H1 (cell line): ENCODE results near the gene CDCA3. TPM values are rescaled to one million over a fixed set of nuclear protein-coding genes. Genes with fewer than 3 reads are reported as not detected.

Experiments used
- BCL11A ChIP-seq, 2 experiments: IDR thresholded peaks; one replicate each; pipeline ENCODE4 v1.6.1; 2011; ENCODE audit warnings: low read depth in 2 of 2, low read length in 2 of 2, mild to moderate bottlenecking in 2 of 2
- CBX8 ChIP-seq: fragments of 300-800, 300-1000 bp; sonication (generic); IDR thresholded peaks from 2 replicates; pipeline ENCODE4 v1.7.1; 2016; ENCODE audit warnings: low read depth, low read length, borderline replicate concordance
- EZH2 ChIP-seq: fragments of 200-600 bp; sonication (generic); IDR thresholded peaks from 2 replicates; pipeline ENCODE4 v1.7.1; 2012; ENCODE audit warnings: low read depth, mild to moderate bottlenecking, moderate library complexity, low read length, inconsistent platforms; ENCODE audit not compliant: severe bottlenecking
- HDAC6 ChIP-seq: IDR thresholded peaks from one replicate; pipeline ENCODE4 v1.7.1; 2012; ENCODE audit warnings: low read depth, mild to moderate bottlenecking, inconsistent platforms, low read length, moderate library complexity
- POLR2A ChIP-seq, 2 experiments: IDR thresholded peaks; 1 replicate in 1 of 2; 2 replicates in 1 of 2; pipeline ENCODE4 v1.6.1; 2011; ENCODE audit warnings: low read depth in 2 of 2, low read length in 2 of 2, mild to moderate bottlenecking in 2 of 2; ENCODE audit errors: control extremely low read depth in 1 of 2
- POLR2AphosphoS5 ChIP-seq: IDR thresholded peaks from 2 replicates; pipeline ENCODE4 v1.6.1; 2011; ENCODE audit warnings: low read depth, low read length
- SIN3A ChIP-seq, 2 experiments: IDR thresholded peaks in 1 of 2; conservative IDR thresholded peaks in 1 of 2; 2 replicates each; pipeline ENCODE4 v1.6.1; 2011 to 2012; ENCODE audit warnings: low read length in 2 of 2, improper control_type of control experiment in 1 of 2, low read depth in 1 of 2, mild to moderate bottlenecking in 1 of 2
- SP1 ChIP-seq: IDR thresholded peaks from 2 replicates; pipeline ENCODE4 v1.6.1; 2011; ENCODE audit warnings: low read depth, low read length
- TAF1 ChIP-seq: IDR thresholded peaks from 2 replicates; pipeline ENCODE4 v1.6.1; 2011; ENCODE audit warnings: mild to moderate bottlenecking, low read depth, low read length
- polyA plus RNA-seq, 7 experiments: library from polyadenylated mRNA; depleted of rRNA in 3 of 7; stranded (reverse) in 5 of 7; unstranded in 2 of 7; fragments of >200 nt in 5 of 7; fragments of 200-250 nt in 2 of 7; gene quantifications; 1 replicate in 5 of 7; 2 replicates in 1 of 7; 4 replicates in 1 of 7; pipeline versions ENCODE4 v1.2.1 to v1.2.3, GENCODE V29; 2011 to 2013; ENCODE audit warnings: missing spikeins in 2 of 7, mixed read lengths in 2 of 7
- total RNA-seq: library from RNA; stranded (reverse); fragmentation: NEBNext Ultra II Directional; extraction: Animal tissue kit (Norgen Biotek cat#: 25700); gene quantifications from 2 replicates; pipeline ENCODE4 v1.2.1, GENCODE V29; 2021
- TF ChIP-seq, protein P1 (sequence below), 3 experiments: IDR thresholded peaks; 1 replicate in 2 of 3; 2 replicates in 1 of 3; pipeline versions ENCODE4 v1.5.1 to v1.6.1; 2011; ENCODE audit warnings: low read length in 3 of 3, mild to moderate bottlenecking in 3 of 3, inconsistent platforms in 2 of 3, low read depth in 1 of 3, moderate library complexity in 1 of 3; ENCODE audit not compliant: insufficient read depth in 1 of 3; ENCODE audit errors: control extremely low read depth in 1 of 3
- TF ChIP-seq, protein P2 (sequence below): IDR thresholded peaks from 2 replicates; pipeline ENCODE4 v1.6.1; 2011; ENCODE audit warnings: low read depth, mild to moderate bottlenecking, low read length; ENCODE audit not compliant: insufficient read depth

The CDCA3 gene
- total and polyA plus RNA-seq, 2 of the 8 experiments (the other 6 are each of a cell fraction or from before 2014, with no cell fraction given) = 47.7 to 71.2 TPM

DNA sequence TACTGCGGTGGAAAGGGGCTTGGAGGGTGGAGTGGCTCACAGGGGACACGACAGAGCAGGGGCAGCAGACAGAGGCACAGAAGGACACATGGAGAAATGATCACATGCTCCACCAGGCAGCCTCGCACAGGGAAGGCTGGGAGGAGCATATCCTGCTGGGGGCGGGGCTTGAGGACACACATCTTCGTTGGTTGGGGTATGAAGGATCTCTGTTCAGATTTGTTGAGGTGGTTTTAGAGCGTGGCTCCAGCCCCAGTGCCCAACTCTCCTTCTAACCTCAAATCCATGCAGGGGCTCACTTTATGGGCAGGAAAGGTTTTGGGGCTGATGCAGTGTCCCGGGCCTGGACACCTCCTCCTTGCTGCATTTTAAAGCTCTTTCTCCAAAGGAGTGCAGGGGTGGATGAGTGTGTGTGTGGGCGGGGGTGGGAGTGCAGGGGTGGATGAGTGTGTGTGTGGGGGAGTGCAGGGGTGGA is 23.6 kb downstream of the CDCA3 start (continued):
- 0 out of 2 replicates have a peak, but pooled peaks have one; percentile 47 for TF ChIP-seq POLR2AphosphoS5
- TF ChIP-seq HDAC6 = no peak
- TF ChIP-seq TAF1 = peak; percentile 66; the same call in 1 of the 2 replicates
- TF ChIP-seq BCL11A (IDR thresholded peaks at IDR 0.05; ENCODE audit: low read depth in 2 of 2, low read length in 2 of 2) = no peak
- no peak for TF ChIP-seq CBX8
- peak in 1 of 2 experiments; percentile 25; a peak in 2 of 3 replicates for TF ChIP-seq POLR2A (IDR thresholded peaks at IDR 0.05; ENCODE audit: control extremely low read depth in 1 of 2, low read depth in 2 of 2, low read length in 2 of 2)
- TF ChIP-seq, protein P1, sequence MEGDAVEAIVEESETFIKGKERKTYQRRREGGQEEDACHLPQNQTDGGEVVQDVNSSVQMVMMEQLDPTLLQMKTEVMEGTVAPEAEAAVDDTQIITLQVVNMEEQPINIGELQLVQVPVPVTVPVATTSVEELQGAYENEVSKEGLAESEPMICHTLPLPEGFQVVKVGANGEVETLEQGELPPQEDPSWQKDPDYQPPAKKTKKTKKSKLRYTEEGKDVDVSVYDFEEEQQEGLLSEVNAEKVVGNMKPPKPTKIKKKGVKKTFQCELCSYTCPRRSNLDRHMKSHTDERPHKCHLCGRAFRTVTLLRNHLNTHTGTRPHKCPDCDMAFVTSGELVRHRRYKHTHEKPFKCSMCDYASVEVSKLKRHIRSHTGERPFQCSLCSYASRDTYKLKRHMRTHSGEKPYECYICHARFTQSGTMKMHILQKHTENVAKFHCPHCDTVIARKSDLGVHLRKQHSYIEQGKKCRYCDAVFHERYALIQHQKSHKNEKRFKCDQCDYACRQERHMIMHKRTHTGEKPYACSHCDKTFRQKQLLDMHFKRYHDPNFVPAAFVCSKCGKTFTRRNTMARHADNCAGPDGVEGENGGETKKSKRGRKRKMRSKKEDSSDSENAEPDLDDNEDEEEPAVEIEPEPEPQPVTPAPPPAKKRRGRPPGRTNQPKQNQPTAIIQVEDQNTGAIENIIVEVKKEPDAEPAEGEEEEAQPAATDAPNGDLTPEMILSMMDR (IDR thresholded peaks at IDR 0.05; ENCODE audit: control extremely low read depth in 1 of 3, insufficient read depth in 1 of 3, low read depth in 1 of 3, low read length in 3 of 3) = no peak
- no peak for TF ChIP-seq EZH2
- TF ChIP-seq, protein P2, sequence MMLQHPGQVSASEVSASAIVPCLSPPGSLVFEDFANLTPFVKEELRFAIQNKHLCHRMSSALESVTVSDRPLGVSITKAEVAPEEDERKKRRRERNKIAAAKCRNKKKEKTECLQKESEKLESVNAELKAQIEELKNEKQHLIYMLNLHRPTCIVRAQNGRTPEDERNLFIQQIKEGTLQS = no peak
- no peak for TF ChIP-seq SP1
- TF ChIP-seq SIN3A (conservative IDR thresholded peaks at IDR 0.05 in 1 of 2, IDR thresholded peaks at IDR 0.05 in 1 of 2; ENCODE audit: low read depth in 1 of 2, low read length in 2 of 2) = 0 out of 4 replicates have a peak, but pooled peaks of 1 of the 2 experiments have one; percentile 13
